Neural crest cell (in vitro differentiated cells): ENCODE measurements around the gene ST6GAL1. TPM values are rescaled to one million over a fixed set of nuclear protein-coding genes. Genes with fewer than 3 reads are reported as not detected.

Experiments used
- DNase-seq: peaks from one replicate; pipeline ENCODE4 v3.0.0; 2021; ENCODE audit warnings: low read depth, mixed read lengths, low spot score
- H3K27ac Mint-ChIP-seq: one replicate; pipeline ENCODE4 v1.8.0; 2021; ENCODE audit warnings: mild to moderate bottlenecking, mixed read lengths; ENCODE audit not compliant: unreplicated experiment
- H3K27me3 Mint-ChIP-seq: 2 replicates; pipeline ENCODE4 v1.8.0; 2021; ENCODE audit warnings: low read depth, mild to moderate bottlenecking, mixed read lengths
- H3K36me3 Mint-ChIP-seq: 2 replicates; pipeline ENCODE4 v1.8.0; 2021; ENCODE audit warnings: low read depth, mild to moderate bottlenecking, mixed read lengths
- H3K4me1 Mint-ChIP-seq: 2 replicates; pipeline ENCODE4 v1.8.0; 2021; ENCODE audit warnings: mixed read lengths
- H3K4me3 Mint-ChIP-seq: one replicate; pipeline ENCODE4 v1.8.0; 2021; ENCODE audit warnings: mild to moderate bottlenecking, mixed read lengths
- H3K9me3 Mint-ChIP-seq: 2 replicates; pipeline ENCODE4 v1.8.0; 2021; ENCODE audit warnings: mixed read lengths
- CTCF ChIP-seq: fragments of 200-600 bp; sonication (generic); conservative IDR thresholded peaks from 2 replicates; pipeline ENCODE4 v1.5.0; 2021; ENCODE audit warnings: antibody characterized with exemption, mild to moderate bottlenecking
- total RNA-seq: library from RNA; stranded (reverse); gene quantifications from 2 replicates; pipeline ENCODE4 v1.2.1, GENCODE V29; 2021

ST6GAL1 gene
- total RNA-seq, 1 donor from 2014 or later = 32.6 TPM

- no peak for DNase-seq
- Mint-ChIP-seq H3K9me3 (no peaks in the 10 kb centered on the region), H3K27ac (no peak overlapping the region), H3K27me3 (no peaks in the 10 kb centered on the region), H3K4me3 (no peak overlapping the region), H3K36me3 (peaks cover 28% of the 10 kb centered on the region), H3K4me1 (no peaks in the 10 kb centered on the region)
- TF ChIP-seq CTCF = no peak
Measured at GRCh38 chr3:187042874-187043458, 112.6 kb downstream of the ST6GAL1 start.

GRCh38 chr3:187044206-187044605 is 113.9 kb downstream of the ST6GAL1 start:
- Mint-ChIP-seq H3K9me3 (peaks cover 3% of the 10 kb centered on the region), H3K27me3 (no peaks in the 10 kb centered on the region), H3K36me3 (peaks cover 32% of the 10 kb centered on the region), H3K4me1 (no peaks in the 10 kb centered on the region), H3K27ac (no peak overlapping the region), H3K4me3 (no peak overlapping the region)
- DNase-seq = no peak
- TF ChIP-seq CTCF = no peak

- H3K27ac Mint-ChIP-seq = no peak overlapping the region
- peaks cover 3% of the 10 kb centered on the region for H3K9me3 Mint-ChIP-seq
- TF ChIP-seq CTCF = peak; percentile 34
- H3K36me3 Mint-ChIP-seq = peaks cover 34% of the 10 kb centered on the region
- H3K27me3 Mint-ChIP-seq = no peaks in the 10 kb centered on the region
- no peak for DNase-seq
- H3K4me1 Mint-ChIP-seq = no peaks in the 10 kb centered on the region
- no peak overlapping the region for H3K4me3 Mint-ChIP-seq
Measured at GRCh38 chr3:187044867-187045552, 114.7 kb downstream of the ST6GAL1 start.

GRCh38 chr3:187046033-187046432 is 115.7 kb downstream of the ST6GAL1 start:
- no peak for TF ChIP-seq CTCF
- H3K4me1 Mint-ChIP-seq = no peaks in the 10 kb centered on the region
- H3K27me3 Mint-ChIP-seq = no peaks in the 10 kb centered on the region
- no peak overlapping the region for H3K4me3 Mint-ChIP-seq
- peak overlapping the region; percentile 21 for H3K27ac Mint-ChIP-seq
- H3K36me3 Mint-ChIP-seq = peaks cover 30% of the 10 kb centered on the region
- peaks cover 3% of the 10 kb centered on the region for H3K9me3 Mint-ChIP-seq
- DNase-seq = no peak

- H3K4me3 Mint-ChIP-seq = no peak overlapping the region
- no peak overlapping the region for H3K27ac Mint-ChIP-seq
- peaks cover 49% of the 10 kb centered on the region for H3K36me3 Mint-ChIP-seq
- H3K4me1 Mint-ChIP-seq = no peaks in the 10 kb centered on the region
- no peak for DNase-seq
- H3K9me3 Mint-ChIP-seq = peaks cover 3% of the 10 kb centered on the region
- no peaks in the 10 kb centered on the region for H3K27me3 Mint-ChIP-seq
- TF ChIP-seq CTCF = no peak
Measured at GRCh38 chr3:187049462-187050101, 119.3 kb downstream of the ST6GAL1 start.
